K562 (cell line): ENCODE results near the gene ERLEC1. TPM values are rescaled to one million over a fixed set of nuclear protein-coding genes. Genes with fewer than 3 reads are reported as not detected.

Experiments used
- ADNP ChIP-seq: fragments of 200-800 bp; sonication (Bioruptor generic); IDR thresholded peaks from 2 replicates; pipeline ENCODE4 v1.6.1; 2016; ENCODE audit warnings: missing genetic modification characterization, missing compliant biosample characterization
- COPS2 ChIP-seq: fragments of 450-650 bp; conservative IDR thresholded peaks from 2 replicates; pipeline ENCODE4 v1.6.1; 2016; ENCODE audit warnings: mild to moderate bottlenecking, moderate library complexity
- CTBP1 ChIP-seq: fragments of 450-650 bp; IDR thresholded peaks from 2 replicates; pipeline ENCODE4 v1.6.1; 2016; ENCODE audit warnings: borderline replicate concordance
- EGR1 ChIP-seq: fragments of 450-650 bp; conservative IDR thresholded peaks from 2 replicates; pipeline ENCODE4 v1.6.1; 2017; ENCODE audit warnings: mild to moderate bottlenecking
- ETS1 ChIP-seq: conservative IDR thresholded peaks from 2 replicates; pipeline ENCODE4 v1.6.1; 2011; ENCODE audit warnings: low read depth, mild to moderate bottlenecking, low read length; ENCODE audit not compliant: control insufficient read depth
- HDAC1 ChIP-seq, 2 experiments: fragments of 450-650 bp; IDR thresholded peaks; 2 replicates each; pipeline ENCODE4 v1.6.1; 2016 to 2017; ENCODE audit warnings: inconsistent platforms in 1 of 2, mild to moderate bottlenecking in 1 of 2, moderate library complexity in 1 of 2
- MCM3 ChIP-seq: fragments of 450-650 bp; IDR thresholded peaks from 2 replicates; pipeline ENCODE4 v1.6.1; 2016
- MEIS2 ChIP-seq: fragments of 450-650 bp; IDR thresholded peaks from 2 replicates; pipeline ENCODE4 v1.6.1; 2014; ENCODE audit warnings: mild to moderate bottlenecking; ENCODE audit not compliant: partially characterized antibody
- MNT ChIP-seq, 2 experiments: fragments of 450-650 bp; conservative IDR thresholded peaks; 2 replicates each; pipeline ENCODE4 v1.6.1; 2017; ENCODE audit warnings: mild to moderate bottlenecking in 2 of 2, moderate library complexity in 2 of 2
- RBM15 ChIP-seq: fragments of 200-400 bp; formaldehyde crosslinking; IDR thresholded peaks from 2 replicates; pipeline ENCODE4 v1.6.1; 2018; ENCODE audit warnings: mild to moderate bottlenecking, low read length, moderate library complexity; ENCODE audit not compliant: insufficient read depth
- ZNF212 ChIP-seq: fragments of 450-650 bp; formaldehyde crosslinking; IDR thresholded peaks from 2 replicates; pipeline ENCODE4 v1.4.0; 2020; ENCODE audit warnings: mild to moderate bottlenecking
- polyA plus RNA-seq, 8 experiments: library from polyadenylated mRNA; depleted of rRNA in 4 of 8; stranded (reverse) in 5 of 8; unstranded in 3 of 8; fragments of >200 nt; fragmentation: Nextera tagmentation in 2 of 8; fragmentation: Illumina TruSeq in 1 of 8; extraction: Ambion mirVana in 2 of 8; extraction: Trizol in 1 of 8; gene quantifications; 2 replicates each; pipeline versions ENCODE4 v1.2.1 to v1.2.3, GENCODE V29; 2011 to 2014; ENCODE audit warnings: inconsistent platforms in 1 of 8, missing spikeins in 1 of 8
- total RNA-seq, 7 experiments: library from RNA; depleted of rRNA in 6 of 7; stranded (reverse); fragments of >200 nt in 6 of 7; fragmentation: Illumina TruSeq in 2 of 7; extraction: Trizol in 2 of 7; gene quantifications; 2 replicates each; pipeline versions ENCODE4 v1.2.1 to v1.2.3, GENCODE V29; 2011 to 2021; ENCODE audit warnings: low replicate concordance in 1 of 7
- TF ChIP-seq, protein P1 (sequence below), 2 experiments: fragments of 450-650 bp in 1 of 2; sonication (generic) in 1 of 2; formaldehyde crosslinking in 1 of 2; IDR thresholded peaks; 2 replicates each; pipeline versions ENCODE4 v1.7.1 to v1.9.0; 2016 to 2022; ENCODE audit warnings: inconsistent platforms in 1 of 2, mild to moderate bottlenecking in 1 of 2, missing genetic modification reagents in 1 of 2
- TF ChIP-seq, protein P2 (sequence below): sonication (generic); formaldehyde crosslinking; IDR thresholded peaks from 2 replicates; pipeline ENCODE4 v1.8.1; 2023; ENCODE audit warnings: mild to moderate bottlenecking, missing genetic modification reagents

ERLEC1 gene
- total and polyA plus RNA-seq, 9 of the 15 experiments (the other 6 are each of a cell fraction or from before 2014, with no cell fraction given): 12.0 to 41.6 (median 30.6) TPM

- TF ChIP-seq, protein P1, sequence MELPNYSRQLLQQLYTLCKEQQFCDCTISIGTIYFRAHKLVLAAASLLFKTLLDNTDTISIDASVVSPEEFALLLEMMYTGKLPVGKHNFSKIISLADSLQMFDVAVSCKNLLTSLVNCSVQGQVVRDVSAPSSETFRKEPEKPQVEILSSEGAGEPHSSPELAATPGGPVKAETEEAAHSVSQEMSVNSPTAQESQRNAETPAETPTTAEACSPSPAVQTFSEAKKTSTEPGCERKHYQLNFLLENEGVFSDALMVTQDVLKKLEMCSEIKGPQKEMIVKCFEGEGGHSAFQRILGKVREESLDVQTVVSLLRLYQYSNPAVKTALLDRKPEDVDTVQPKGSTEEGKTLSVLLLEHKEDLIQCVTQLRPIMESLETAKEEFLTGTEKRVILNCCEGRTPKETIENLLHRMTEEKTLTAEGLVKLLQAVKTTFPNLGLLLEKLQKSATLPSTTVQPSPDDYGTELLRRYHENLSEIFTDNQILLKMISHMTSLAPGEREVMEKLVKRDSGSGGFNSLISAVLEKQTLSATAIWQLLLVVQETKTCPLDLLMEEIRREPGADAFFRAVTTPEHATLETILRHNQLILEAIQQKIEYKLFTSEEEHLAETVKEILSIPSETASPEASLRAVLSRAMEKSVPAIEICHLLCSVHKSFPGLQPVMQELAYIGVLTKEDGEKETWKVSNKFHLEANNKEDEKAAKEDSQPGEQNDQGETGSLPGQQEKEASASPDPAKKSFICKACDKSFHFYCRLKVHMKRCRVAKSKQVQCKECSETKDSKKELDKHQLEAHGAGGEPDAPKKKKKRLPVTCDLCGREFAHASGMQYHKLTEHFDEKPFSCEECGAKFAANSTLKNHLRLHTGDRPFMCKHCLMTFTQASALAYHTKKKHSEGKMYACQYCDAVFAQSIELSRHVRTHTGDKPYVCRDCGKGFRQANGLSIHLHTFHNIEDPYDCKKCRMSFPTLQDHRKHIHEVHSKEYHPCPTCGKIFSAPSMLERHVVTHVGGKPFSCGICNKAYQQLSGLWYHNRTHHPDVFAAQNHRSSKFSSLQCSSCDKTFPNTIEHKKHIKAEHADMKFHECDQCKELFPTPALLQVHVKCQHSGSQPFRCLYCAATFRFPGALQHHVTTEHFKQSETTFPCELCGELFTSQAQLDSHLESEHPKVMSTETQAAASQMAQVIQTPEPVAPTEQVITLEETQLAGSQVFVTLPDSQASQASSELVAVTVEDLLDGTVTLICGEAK (IDR thresholded peaks at IDR 0.05): no peak
- TF ChIP-seq, protein P1 (CRISPR knock-in tag; IDR thresholded peaks at IDR 0.05): no peak
- TF ChIP-seq HDAC1 (IDR thresholded peaks at IDR 0.05) (0 out of 4 replicates have a peak, but pooled peaks of 1 of the 2 experiments have one; percentile 35), RBM15 (no peak), MNT (conservative IDR thresholded peaks at IDR 0.05) (0 out of 4 replicates have a peak, but pooled peaks of 1 of the 2 experiments have one; percentile 32), MEIS2 (peak; percentile 86), CTBP1 (no peak), ETS1 (no peak), EGR1 (no peak), MCM3 (no peak), COPS2 (no peak), ADNP (0 out of 2 replicates have a peak, but pooled peaks have one; percentile 24), ZNF212 (CRISPR knock-in tag) (no peak)
- TF ChIP-seq, protein P2, sequence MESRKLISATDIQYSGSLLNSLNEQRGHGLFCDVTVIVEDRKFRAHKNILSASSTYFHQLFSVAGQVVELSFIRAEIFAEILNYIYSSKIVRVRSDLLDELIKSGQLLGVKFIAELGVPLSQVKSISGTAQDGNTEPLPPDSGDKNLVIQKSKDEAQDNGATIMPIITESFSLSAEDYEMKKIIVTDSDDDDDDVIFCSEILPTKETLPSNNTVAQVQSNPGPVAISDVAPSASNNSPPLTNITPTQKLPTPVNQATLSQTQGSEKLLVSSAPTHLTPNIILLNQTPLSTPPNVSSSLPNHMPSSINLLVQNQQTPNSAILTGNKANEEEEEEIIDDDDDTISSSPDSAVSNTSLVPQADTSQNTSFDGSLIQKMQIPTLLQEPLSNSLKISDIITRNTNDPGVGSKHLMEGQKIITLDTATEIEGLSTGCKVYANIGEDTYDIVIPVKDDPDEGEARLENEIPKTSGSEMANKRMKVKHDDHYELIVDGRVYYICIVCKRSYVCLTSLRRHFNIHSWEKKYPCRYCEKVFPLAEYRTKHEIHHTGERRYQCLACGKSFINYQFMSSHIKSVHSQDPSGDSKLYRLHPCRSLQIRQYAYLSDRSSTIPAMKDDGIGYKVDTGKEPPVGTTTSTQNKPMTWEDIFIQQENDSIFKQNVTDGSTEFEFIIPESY (CRISPR knock-in tag): peak; percentile 82
These were observed 17.4 kb upstream of the ERLEC1 start (continued) for GRCh38 chr2:53769318-53769945.
